Measurements from ENCODE around the gene GAST. TPM values are rescaled to one million over a fixed set of nuclear protein-coding genes. Genes with fewer than 3 reads are reported as not detected.
A peak's percentile ranks its signal among the peaks of the same experiment; 100 is the strongest.

Gene GAST
- total RNA-seq, 1 experiment from 2014 or later = not detected

DNA sequence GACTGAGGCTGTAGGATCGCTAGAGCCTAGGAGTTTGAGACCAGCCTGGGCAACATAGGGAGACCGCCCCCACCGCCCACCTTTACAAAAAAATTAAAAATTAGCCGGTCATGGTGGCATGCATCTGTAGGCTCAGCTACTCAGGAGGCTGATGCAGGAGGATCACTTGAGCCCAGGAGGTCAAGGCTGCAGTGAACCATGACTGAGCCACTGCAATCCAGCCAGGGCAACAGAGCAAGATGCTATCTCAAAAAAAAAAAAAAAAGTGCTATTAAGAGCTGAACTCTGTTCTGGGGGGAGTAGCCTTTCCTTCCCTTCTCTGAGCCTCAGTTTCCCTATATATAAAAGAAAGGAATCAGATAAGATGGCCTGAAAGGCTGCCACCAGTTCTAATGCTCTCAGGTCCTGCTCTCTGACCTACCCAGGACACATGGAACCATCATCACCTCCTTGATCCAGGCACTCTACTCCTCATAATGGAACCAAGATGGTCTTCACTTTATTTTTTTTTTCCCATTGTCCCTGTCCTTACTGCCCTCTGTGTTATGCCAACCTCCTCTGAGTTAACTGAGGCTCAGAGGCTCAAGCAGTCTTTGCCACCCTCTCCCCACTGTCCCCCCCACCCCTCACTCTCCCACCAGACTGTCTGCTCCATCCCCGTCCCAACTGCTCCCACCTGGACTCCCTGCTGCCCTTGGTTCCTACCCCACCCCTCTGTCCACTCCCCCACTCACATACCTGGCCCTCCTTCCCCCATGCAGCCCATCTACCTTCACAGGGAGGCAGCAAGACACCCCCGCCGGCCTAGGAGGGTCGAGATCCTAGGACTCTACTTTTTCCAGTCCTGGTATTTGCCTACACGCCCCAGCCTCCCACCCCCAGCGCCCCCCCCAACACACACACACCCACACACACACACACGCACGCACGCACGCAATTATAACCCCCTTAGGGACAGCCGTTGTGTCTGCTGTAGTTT is 47.3 kb upstream of the GAST start:
- H3K4me3 Mint-ChIP-seq (ENCODE audit: low read depth, unreplicated experiment) = peak overlapping the region; percentile 77
- intact Hi-C loops (cut with micrococcal nuclease; ENCODE audit: unreplicated experiment) = loop anchor here (5.0 to 10.0 kb wide), 4 partner anchors 250 to 808 kb away; no protein-coding TSS in a partner anchor
- H3K27me3 Mint-ChIP-seq (ENCODE audit: unreplicated experiment) = no peaks in the 10 kb centered on the region
- no TSS peak for BruUV-seq (replicated peaks)
- CTCF ChIA-PET = interaction anchor here (0.6 to 8.5 kb wide), 42 partner anchors 9 to 1045 kb away, joined by 3 to 245 read pairs (median 6); partner anchors contain the start of genes EIF1, KRT17 and KRT19
- peak overlapping the region; percentile 95 for H3K27ac Mint-ChIP-seq (ENCODE audit: unreplicated experiment)
- peaks cover 29% of the 10 kb centered on the region for H3K36me3 Mint-ChIP-seq (ENCODE audit: insufficient read depth, unreplicated experiment)
- TF ChIP-seq, protein P1, sequence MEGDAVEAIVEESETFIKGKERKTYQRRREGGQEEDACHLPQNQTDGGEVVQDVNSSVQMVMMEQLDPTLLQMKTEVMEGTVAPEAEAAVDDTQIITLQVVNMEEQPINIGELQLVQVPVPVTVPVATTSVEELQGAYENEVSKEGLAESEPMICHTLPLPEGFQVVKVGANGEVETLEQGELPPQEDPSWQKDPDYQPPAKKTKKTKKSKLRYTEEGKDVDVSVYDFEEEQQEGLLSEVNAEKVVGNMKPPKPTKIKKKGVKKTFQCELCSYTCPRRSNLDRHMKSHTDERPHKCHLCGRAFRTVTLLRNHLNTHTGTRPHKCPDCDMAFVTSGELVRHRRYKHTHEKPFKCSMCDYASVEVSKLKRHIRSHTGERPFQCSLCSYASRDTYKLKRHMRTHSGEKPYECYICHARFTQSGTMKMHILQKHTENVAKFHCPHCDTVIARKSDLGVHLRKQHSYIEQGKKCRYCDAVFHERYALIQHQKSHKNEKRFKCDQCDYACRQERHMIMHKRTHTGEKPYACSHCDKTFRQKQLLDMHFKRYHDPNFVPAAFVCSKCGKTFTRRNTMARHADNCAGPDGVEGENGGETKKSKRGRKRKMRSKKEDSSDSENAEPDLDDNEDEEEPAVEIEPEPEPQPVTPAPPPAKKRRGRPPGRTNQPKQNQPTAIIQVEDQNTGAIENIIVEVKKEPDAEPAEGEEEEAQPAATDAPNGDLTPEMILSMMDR (IDR thresholded peaks at IDR 0.05; ENCODE audit: unreplicated experiment) = no peak
- peaks cover 70% of the 10 kb centered on the region for H3K4me1 Mint-ChIP-seq (ENCODE audit: low read depth, unreplicated experiment)
- no peak for DNase-seq
- no peaks in the 10 kb centered on the region for H3K9me3 Mint-ChIP-seq (ENCODE audit: low read depth, unreplicated experiment)

DNA sequence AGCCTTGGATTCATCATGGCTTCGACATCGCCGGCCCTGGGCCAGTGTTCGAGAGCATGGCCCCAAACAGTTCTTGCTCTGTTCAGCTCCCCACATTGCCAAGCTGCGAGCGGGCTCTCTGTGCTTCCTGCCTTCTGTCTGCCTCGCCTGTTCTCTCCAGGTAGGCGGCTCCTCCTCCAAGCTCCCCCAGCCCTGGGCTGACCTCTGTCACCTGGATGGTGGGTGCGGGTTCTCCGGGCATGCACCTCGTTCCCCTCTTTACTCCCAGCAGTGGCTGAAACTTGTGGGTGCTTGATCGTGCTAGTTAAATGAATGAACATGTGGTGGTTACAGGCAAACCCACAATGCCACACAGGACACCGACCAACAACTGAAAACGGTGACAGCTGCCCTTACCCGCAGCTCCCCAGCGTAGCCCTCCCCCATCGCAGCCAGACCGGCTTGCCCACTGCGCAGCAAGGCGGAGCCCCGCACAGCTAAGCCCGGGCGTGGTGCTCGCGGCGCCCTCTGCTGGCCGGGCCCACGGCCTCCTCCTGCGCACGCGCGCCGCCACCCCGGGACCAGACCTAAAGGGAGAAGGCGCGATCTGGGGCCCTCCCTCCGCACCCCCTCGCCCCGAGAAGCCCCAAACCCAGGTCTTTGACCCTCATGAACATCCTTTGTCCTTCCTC is 46.4 kb upstream of the GAST start:
- peak overlapping the region; percentile 95 for H3K27ac Mint-ChIP-seq (ENCODE audit: unreplicated experiment)
- no peaks in the 10 kb centered on the region for H3K27me3 Mint-ChIP-seq (ENCODE audit: unreplicated experiment)
- CTCF ChIA-PET = interaction anchor here (0.6 to 8.5 kb wide), 41 partner anchors 10 to 1046 kb away, joined by 3 to 226 read pairs (median 5); partner anchors contain the start of genes EIF1 and KRT17
- no peaks in the 10 kb centered on the region for H3K9me3 Mint-ChIP-seq (ENCODE audit: low read depth, unreplicated experiment)
- no TSS peak for BruUV-seq (replicated peaks)
- peaks cover 29% of the 10 kb centered on the region for H3K36me3 Mint-ChIP-seq (ENCODE audit: insufficient read depth, unreplicated experiment)
- H3K4me1 Mint-ChIP-seq (ENCODE audit: low read depth, unreplicated experiment) = peaks cover 65% of the 10 kb centered on the region
- TF ChIP-seq, protein P1 (IDR thresholded peaks at IDR 0.05; ENCODE audit: unreplicated experiment) = peak; percentile 94
- peak; percentile 99 for DNase-seq
- intact Hi-C loops (cut with micrococcal nuclease; ENCODE audit: unreplicated experiment) = loop anchor here (1.0 to 10.0 kb wide), 5 partner anchors 251 to 862 kb away; no protein-coding TSS in a partner anchor
- peak overlapping the region; percentile 77 for H3K4me3 Mint-ChIP-seq (ENCODE audit: low read depth, unreplicated experiment)

DNA sequence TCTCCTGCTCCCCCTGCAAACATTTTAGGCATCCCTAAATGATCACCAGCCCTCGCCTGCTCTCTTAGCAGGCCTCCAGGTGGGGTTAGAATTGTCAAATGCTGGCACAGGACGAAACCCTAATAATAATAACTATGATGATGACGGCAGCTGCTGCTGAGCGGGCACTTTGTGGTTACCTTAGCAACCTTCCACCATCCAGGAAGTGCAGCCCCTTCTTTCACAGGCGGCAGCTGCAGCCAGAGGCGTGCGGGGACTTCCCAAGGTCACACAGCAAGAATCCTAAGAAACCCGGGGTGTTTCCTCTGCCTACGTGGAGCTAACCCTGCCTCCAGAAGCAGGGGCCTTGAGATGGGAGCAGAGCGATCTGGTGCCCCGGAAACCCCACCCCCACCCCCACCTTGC is 45.9 kb upstream of the GAST start:
- peak; percentile 67 for DNase-seq
- peak overlapping the region; percentile 77 for H3K4me3 Mint-ChIP-seq (ENCODE audit: low read depth, unreplicated experiment)

More for the DNA sequence above, 45.9 kb upstream of the GAST start:
- Mint-ChIP-seq H3K27ac (ENCODE audit: unreplicated experiment) (peak overlapping the region; percentile 95), H3K4me1 (ENCODE audit: low read depth, unreplicated experiment) (peaks cover 62% of the 10 kb centered on the region), H3K36me3 (ENCODE audit: insufficient read depth, unreplicated experiment) (peaks cover 31% of the 10 kb centered on the region), H3K27me3 (ENCODE audit: unreplicated experiment) (no peaks in the 10 kb centered on the region), H3K9me3 (ENCODE audit: low read depth, unreplicated experiment) (no peaks in the 10 kb centered on the region)
- no TSS peak for BruUV-seq (replicated peaks)
- TF ChIP-seq, protein P1 (IDR thresholded peaks at IDR 0.05; ENCODE audit: unreplicated experiment) = peak; percentile 36
- intact Hi-C loops (cut with micrococcal nuclease; ENCODE audit: unreplicated experiment) = loop anchor here (1.0 to 10.0 kb wide), 5 partner anchors 251 to 863 kb away; no protein-coding TSS in a partner anchor
- CTCF ChIA-PET = interaction anchor here (0.6 to 8.5 kb wide), 31 partner anchors 10 to 863 kb away, joined by 3 to 226 read pairs (median 6); partner anchors contain the start of genes EIF1 and KRT17
